ENCODE measurements around the gene SUSD3. TPM values are rescaled to one million over a fixed set of nuclear protein-coding genes. Genes with fewer than 3 reads are reported as not detected.
A peak's percentile ranks its signal among the peaks of the same experiment; 100 is the strongest.

The SUSD3 gene
- total RNA-seq, 1 donor from 2014 or later = 9.1 TPM

DNA sequence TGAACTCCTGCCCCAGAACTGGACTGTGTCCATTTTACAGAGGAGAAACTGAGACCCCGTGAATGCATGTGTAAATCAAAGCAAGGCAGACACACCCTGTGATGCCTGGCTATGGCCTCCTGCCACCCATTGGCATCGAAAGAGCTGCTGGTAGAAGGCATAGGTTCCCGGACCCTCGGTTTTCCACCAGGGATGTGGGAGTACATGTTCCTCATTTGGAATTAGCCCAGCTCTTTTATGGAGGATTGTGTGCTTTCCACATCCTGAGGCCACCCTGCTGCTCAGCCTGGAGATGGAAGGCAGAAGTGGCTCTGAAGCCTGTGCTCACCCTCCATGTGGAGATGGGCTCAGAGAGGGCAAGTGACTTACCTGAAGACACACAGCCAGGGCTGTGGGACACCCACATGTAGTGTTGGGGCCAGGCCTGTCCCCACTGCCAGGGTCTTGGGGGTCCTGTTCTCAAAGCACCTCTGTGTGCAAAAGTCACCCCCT, 2.8 kb downstream of the SUSD3 start:
- ATAC-seq (ENCODE audit: low read depth) (no peak), DNase-seq (no peak)
- intact Hi-C loops (cut with micrococcal nuclease) = loop anchor here (10.0 kb wide), 1 partner anchor 297 kb away; the partner anchor contains the start of gene BICD2
- H3K9me3 Mint-ChIP-seq = no peaks in the 10 kb centered on the region
- H3K27me3 Mint-ChIP-seq = no peaks in the 10 kb centered on the region
- H3K4me1 Mint-ChIP-seq = peaks cover 84% of the 10 kb centered on the region
- H3K4me3 Mint-ChIP-seq = peak overlapping the region; percentile 87
- TF ChIP-seq, protein P1, sequence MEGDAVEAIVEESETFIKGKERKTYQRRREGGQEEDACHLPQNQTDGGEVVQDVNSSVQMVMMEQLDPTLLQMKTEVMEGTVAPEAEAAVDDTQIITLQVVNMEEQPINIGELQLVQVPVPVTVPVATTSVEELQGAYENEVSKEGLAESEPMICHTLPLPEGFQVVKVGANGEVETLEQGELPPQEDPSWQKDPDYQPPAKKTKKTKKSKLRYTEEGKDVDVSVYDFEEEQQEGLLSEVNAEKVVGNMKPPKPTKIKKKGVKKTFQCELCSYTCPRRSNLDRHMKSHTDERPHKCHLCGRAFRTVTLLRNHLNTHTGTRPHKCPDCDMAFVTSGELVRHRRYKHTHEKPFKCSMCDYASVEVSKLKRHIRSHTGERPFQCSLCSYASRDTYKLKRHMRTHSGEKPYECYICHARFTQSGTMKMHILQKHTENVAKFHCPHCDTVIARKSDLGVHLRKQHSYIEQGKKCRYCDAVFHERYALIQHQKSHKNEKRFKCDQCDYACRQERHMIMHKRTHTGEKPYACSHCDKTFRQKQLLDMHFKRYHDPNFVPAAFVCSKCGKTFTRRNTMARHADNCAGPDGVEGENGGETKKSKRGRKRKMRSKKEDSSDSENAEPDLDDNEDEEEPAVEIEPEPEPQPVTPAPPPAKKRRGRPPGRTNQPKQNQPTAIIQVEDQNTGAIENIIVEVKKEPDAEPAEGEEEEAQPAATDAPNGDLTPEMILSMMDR (IDR thresholded peaks at IDR 0.05) = no peak
- ChIA-PET POLR2A (interaction anchor here (0.7 to 5.1 kb wide), 6 partner anchors 33 to 107 kb away, joined by 3 to 41 read pairs (median 4); partner anchors contain the start of gene CARD19), CTCF (interaction anchor here (1.2 kb wide), 1 partner anchor 58 kb away, joined by 3 read pairs; no protein-coding TSS in a partner anchor)
- H3K27ac Mint-ChIP-seq = peak overlapping the region; percentile 95
- H3K36me3 Mint-ChIP-seq (ENCODE audit: low read depth) = peaks cover 6% of the 10 kb centered on the region

- ChIA-PET CTCF (no interaction called here), POLR2A (interaction anchor here (1.0 to 5.1 kb wide), 3 partner anchors 34 to 95 kb away, joined by 3 to 41 read pairs (median 6); partner anchors contain the start of gene CARD19)
- peaks cover 6% of the 10 kb centered on the region for H3K36me3 Mint-ChIP-seq (ENCODE audit: low read depth)
Observed at GRCh38 chr9:93061791-93062763, 3.6 kb downstream of the SUSD3 start.

DNA sequence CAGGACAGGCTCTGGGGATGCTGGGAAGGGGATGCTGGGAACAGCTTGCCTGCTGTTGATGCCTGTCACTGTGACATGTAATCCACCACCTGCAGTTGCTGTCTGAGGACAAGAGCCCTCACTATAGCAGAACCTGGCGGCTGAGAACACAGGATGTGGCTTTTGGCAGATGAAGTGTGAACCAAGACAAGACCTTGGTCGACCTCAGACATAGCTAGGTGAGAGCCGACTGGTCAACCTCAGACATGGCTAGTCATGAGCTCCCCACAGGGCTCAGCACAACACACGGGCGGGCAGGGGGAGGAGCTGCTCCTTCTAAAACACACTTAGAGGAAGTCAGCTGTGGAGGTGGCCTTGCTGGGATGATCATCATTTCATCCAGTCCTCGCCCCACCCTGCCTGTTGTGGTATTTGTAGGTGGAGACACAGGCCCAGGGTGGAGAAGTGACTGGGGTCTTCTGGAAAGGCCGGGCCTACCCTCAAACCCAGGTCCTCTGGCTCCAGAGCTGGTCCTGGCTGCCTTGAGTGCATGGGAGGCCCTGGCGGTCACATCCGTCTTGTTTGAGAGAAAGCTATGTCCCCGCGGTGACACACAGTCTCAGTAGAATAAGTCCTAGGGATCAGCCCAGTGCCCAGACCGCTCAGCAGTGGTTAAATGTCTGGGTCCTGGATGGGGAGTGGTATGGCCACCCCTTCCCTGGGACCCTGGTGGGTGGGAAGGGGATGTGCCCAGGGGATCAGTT, 6.1 kb downstream of the SUSD3 start:
- Mint-ChIP-seq H3K4me1 (peaks cover 77% of the 10 kb centered on the region), H3K9me3 (no peaks in the 10 kb centered on the region), H3K36me3 (ENCODE audit: low read depth) (peaks cover 18% of the 10 kb centered on the region), H3K4me3 (peak overlapping the region; percentile 73), H3K27ac (peak overlapping the region; percentile 95), H3K27me3 (no peaks in the 10 kb centered on the region)
- intact Hi-C loops (cut with micrococcal nuclease) = loop anchor here (1.0 to 10.0 kb wide), 3 partner anchors 31 to 300 kb away; partner anchors contain the start of gene BICD2
- ATAC-seq (ENCODE audit: low read depth) = peak; percentile 85
- peak; percentile 53 for DNase-seq
- TF ChIP-seq, protein P1 (IDR thresholded peaks at IDR 0.05) = no peak
- POLR2A ChIA-PET = interaction anchor here (0.6 to 2.4 kb wide), 13 partner anchors 11 to 502 kb away, joined by 3 to 53 read pairs (median 4); partner anchors contain the start of genes CARD19 and NINJ1
- CTCF ChIA-PET = interaction anchor here (0.8 to 1.3 kb wide), 4 partner anchors 27 to 347 kb away, joined by 3 to 9 read pairs (median 4); no protein-coding TSS in a partner anchor

More at GRCh38 chr9:93061791-93062763, 3.6 kb downstream of the SUSD3 start:
- peaks cover 86% of the 10 kb centered on the region for H3K4me1 Mint-ChIP-seq
- H3K27me3 Mint-ChIP-seq = no peaks in the 10 kb centered on the region
- intact Hi-C loops (cut with micrococcal nuclease) = loop anchor here (10.0 kb wide), 1 partner anchor 297 kb away; the partner anchor contains the start of gene BICD2
- TF ChIP-seq, protein P1 (IDR thresholded peaks at IDR 0.05) = no peak
- H3K27ac Mint-ChIP-seq = peak overlapping the region; percentile 95
- no peaks in the 10 kb centered on the region for H3K9me3 Mint-ChIP-seq
- ATAC-seq (ENCODE audit: low read depth) (peak; percentile 10), DNase-seq (no peak)
- peak overlapping the region; percentile 69 for H3K4me3 Mint-ChIP-seq

DNA sequence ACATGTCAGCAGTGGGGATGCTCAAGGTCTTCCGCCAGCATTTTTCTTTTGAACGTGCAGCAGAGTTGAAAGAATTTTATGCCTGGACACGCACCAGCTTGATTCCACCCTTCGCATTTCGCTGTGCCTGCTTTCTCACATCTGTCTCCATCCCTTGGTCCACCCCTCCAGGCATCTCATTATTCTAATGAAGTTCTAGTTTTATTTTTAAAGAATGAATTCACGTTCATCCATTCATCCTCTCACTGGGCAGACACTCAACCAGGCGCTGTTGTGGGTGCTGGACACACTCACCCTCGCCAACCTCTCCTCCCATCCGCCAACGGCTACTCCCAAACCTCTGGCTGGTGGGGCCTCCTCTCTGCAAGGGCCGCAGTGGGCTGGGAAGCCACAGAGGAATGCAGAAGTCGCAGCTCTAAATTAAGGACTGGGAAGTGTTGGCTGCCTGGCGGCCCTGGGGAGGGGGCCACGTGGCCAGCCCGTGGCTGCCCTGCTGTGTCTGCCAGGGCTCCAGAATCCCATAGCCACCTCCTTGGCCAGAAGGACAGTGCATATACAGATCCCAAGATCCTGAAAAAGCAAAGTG, 6.7 kb downstream of the SUSD3 start:
- H3K9me3 Mint-ChIP-seq = no peaks in the 10 kb centered on the region
- peak overlapping the region; percentile 95 for H3K27ac Mint-ChIP-seq
- no peak for ATAC-seq (ENCODE audit: low read depth)
- peaks cover 71% of the 10 kb centered on the region for H3K4me1 Mint-ChIP-seq
- no peaks in the 10 kb centered on the region for H3K27me3 Mint-ChIP-seq
- intact Hi-C loops (cut with micrococcal nuclease) = loop anchor here (10.0 kb wide), 1 partner anchor 300 kb away; the partner anchor contains the start of gene BICD2
- POLR2A ChIA-PET = interaction anchor here (0.6 to 2.4 kb wide), 12 partner anchors 11 to 501 kb away, joined by 3 to 53 read pairs (median 4); partner anchors contain the start of genes CARD19 and NINJ1
- no peak for DNase-seq
- H3K4me3 Mint-ChIP-seq = no peak overlapping the region
- TF ChIP-seq, protein P1 (IDR thresholded peaks at IDR 0.05) = no peak
- H3K36me3 Mint-ChIP-seq (ENCODE audit: low read depth) = peaks cover 21% of the 10 kb centered on the region
- CTCF ChIA-PET = interaction anchor here (1.0 to 1.5 kb wide), 3 partner anchors 28 to 44 kb away, joined by 3 to 9 read pairs (median 4); no protein-coding TSS in a partner anchor

Data from activated B cell treated with CpG ODN at 0.5 μM for 24 hours (primary cell).